ENCODE measurements around the gene P2RX5.

The P2RX5 gene

DNA sequence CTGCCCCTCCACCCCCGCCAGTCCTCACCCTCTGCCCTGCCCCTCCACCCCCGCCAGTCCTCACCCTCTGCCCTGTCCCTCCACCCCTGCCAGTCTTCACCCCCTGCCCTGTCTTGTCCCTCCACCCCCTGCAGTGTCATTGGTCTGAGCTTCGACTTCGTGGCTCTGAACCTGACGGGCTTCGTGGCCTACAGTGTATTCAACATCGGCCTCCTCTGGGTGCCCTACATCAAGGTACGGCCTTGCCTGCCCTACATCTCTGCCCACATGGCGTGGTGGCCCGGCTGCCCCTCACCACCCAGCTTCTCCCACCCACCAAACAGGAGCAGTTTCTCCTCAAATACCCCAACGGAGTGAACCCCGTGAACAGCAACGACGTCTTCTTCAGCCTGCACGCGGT is 39.6 kb downstream of the P2RX5 start:
- DNase-seq: no peak

DNA sequence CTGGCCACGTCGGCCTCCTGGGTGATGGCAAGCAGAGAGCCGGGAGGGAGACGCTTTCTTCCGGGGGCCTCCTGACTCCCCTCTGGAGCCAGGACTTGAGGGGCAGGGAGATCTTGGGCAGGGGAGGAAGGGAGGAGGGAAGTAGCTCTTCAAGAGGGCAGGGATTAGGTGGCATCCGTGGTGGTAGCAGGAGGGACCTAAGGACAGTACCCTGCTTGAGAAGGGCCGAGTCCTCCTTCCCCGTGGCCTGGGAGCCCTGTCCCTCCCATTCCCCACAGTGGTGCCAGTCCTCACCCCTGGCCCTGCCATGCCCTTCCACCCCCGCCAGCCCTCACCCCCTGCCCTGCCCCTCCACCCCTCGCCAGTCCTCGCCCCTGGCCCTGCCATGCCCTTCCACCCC is 40.2 kb downstream of the P2RX5 start:
- no peak for DNase-seq

DNA sequence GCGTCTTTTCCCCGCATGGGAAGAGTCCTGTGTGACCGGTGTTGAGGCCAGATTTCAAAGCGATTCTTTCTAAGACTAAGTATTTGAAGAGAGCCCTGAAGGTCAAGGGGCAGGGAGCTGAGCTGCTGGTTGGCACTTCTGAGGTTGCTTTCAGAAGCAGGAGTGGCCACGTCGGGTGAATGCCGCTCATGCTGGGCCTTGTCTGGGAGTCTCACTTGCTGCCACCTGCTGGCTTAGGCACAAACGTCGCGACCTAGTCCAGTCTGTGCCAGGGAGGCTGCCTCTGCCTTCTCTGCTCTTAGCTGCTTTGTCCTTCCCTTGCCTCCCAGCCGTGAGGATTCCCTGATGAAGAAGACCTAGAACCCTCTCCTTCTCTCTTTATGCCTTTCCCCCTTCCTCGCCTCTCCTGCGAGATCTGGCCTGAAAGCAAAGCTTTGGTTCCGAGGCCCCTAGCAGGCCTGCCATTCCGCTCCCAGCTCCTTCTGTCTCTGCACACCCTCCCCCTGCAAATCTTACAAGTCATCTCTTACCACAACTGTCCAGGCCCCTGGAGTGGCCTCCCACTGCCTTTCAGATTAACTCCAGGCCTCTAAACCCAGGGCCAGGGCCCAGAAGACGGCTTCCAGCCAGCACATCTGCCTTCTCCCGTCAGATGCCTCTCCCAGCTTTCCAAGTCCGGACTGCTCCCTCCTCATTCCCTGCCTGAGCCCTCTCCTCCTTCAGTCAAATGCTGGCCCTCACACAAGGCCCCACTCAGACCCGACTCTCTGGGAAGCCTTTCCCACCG is 48.0 kb downstream of the P2RX5 start:
- DNase-seq: peak; percentile 63

DNA sequence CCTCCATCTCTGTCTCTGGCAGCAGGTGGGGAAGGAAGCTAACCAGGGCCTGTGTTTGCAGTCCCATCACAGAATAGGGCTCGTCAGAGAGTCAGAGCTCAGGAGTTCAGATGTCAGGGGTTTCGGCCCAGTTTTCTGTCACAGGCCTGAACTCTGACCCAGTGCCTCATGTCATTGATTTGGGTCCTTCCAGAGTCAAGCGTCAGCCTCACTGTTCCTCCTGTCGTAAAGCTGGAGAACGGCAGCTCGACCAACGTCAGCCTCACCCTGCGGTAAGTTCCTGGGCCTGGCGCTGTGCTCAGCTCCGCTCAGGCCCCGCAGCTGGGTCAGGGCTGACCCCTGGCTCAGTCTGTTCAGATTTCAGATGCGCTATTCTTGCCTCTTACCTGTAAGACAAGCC is 48.7 kb downstream of the P2RX5 start:
- DNase-seq: no peak

DNA sequence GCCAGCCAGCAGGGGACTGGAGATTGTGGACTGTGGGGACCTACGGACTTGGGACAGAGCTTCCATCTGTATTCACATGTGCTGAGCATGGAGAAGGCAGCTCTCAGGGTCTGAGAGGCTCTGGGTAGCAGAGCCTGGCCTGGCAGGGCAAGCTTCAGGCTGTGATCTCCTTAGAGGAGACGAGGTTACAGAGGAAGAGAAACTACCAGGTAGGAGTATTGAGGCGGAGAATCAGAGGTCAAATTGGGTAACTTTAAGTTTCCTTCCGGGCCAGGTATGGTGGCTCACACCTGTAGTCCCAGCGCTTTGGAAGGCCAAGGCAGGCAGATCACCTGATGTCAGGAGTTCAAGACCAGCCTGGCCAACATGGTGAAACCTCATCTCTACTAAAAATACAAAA is 50.6 kb downstream of the P2RX5 start:
- DNase-seq: no peak

DNA sequence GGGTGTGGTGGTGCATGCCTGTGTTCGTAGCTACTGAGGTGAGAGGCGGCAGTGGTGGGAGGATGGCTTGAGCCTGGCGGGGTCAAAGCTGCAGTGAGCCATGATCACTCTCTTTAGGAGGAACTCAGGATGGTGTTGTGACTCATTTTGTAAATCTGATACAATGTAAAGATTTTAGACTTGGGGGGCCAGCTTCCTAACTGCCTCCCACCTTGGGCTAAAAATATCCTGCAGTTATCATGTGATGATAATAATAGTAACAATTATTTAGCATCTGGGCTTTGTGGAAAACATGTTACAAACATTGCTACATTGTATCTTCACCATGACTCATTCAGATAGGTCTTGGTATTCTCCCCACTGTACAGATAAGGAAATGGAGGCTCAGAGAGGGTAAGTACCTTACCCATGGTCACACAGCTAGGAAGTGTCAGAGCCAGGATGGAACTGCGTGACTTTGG is 52.0 kb downstream of the P2RX5 start:
- no peak for DNase-seq

DNA sequence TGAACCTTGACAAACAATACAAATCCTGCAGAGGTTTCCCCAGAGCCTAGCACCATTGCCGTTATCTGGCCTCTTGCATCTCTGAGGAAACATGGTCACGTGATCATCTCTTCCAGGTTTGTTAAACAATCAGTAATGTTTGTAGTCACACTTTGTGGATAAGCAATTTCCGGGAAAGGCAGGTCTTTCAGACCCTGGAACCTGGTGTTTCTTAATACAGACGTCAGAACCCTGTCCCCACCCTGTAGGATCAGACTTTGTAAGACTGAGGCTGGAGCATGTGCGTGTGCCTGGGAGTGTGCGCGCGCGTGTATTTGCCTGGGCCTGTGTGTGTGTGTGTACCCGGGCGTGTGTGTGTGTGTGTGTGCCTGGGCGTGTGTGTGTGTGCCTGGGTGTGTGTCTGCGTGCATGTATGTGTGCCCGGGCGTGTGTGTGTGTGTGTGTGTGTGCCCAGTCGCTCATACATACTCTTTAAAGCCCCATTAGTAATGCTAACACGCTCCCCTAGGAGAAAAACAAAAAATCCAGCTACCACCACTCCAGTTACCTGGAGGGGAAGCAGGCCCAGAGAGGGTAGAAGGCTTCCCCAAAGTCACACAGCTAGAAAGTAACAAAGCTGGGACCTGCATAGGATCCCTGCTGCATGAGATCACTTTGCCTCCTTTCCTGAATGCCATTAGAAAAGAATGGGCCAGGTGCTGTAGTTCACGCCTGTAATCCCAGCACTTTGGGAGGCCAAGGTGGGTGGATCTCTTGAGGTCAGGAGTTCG is 54.1 kb downstream of the P2RX5 start:
- DNase-seq: no peak

DNA sequence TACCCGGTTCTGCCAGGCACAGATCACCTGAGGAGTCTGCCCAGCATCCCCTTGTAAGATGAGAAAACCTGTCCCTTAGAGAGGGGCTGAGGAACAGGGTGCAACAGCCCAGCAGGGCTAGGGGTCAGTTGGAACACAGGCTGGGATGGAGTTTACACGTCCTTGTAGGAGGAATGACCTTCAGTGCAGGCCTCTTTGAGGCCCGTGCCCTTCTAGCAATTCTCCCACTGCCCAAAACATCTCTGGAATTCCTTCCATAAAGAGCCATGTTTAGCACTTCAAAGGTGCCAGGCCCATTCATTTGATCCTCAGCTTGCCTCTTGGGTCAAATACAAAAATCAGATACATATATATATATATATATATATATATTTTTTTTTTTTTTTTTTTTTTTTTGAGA is 54.9 kb downstream of the P2RX5 start:
- DNase-seq: no peak

DNA sequence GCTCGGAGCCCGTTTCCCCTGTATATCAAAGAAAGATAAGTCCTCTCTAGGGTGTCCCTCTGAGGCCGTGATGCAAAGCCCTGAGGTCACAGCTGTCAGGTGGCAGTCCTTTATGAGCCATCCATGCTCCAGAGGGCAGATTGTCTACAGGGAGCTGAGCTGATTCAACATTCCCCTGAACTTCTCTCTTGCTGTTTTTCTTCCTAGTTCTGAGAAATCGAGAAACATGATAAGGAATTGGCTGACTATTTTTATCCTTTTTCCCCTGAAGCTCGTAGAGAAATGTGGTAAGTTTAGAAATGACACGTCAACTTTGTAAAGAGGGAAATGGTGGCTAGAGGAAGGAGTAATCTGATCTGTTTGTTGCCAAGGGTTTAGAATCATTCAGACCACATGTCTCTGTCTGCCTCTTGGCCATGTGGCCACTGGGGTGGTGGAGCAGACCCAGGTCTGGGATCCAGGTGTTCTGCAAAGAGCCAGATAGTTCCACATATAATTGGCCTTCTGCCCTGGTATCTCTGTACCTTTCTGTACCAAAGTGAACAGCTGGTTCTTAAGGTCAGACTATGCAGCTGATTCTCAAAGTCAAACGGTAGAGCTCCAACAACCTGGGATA is 55.9 kb downstream of the P2RX5 start:
- no peak for DNase-seq

DNA sequence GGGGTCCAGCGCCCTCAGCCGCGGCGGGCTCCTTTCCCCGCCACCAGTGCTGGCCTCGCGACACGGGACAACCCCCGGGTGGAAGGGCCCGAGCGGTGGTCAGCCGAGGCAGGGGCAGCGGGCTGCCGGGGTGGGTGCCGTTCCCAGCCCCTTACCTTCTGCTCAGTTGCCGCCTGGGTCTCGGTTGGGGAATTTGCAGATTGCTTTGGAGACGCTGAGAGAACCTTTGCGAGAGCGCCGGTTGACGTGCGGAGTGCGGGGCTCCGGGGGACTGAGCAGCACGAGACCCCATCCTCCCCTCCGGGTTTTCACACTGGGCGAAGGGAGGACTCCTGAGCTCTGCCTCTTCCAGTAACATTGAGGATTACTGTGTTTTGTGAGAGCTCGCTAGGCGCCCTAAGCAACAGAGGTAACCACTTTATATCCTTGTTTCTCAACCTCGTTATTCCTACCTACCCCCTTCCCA is 59.0 kb downstream of the P2RX5 start:
- DNase-seq: no peak

DNA sequence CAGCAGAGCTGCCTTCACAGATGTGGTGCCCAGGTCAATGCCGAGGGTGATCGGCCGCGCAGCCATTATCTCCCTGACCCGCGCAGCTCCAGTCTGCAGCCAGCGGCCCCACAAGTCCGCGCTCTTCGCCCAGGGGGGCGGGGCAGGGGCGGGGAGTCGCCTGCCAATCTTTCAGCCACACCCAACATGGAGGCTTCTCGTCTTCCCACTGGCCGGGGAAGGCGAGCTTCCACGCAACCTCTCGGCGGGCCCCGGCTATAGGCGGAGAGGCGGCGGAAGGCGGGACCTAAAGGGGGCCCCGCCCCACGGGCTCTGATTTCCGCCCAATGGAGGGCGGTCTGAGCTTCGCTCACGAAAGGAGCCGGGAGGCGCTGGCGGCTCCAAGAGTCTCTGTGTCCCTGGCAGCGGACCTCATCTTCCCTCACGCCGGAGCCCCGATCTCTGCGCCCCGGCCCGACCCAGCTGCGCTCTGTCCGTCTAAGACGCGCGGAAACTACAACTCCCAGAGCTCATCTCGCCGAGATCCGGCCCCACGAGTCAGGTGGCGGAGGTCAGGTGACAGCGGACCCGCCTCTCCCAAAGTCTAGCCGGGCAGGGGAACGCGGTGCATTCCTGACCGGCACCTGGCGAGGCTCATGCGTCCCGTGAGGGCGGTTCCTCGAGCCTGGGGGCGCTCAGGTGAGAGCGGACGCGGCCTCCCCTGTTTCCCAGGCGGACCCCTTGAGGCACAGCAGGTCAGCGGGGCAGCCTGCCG is 59.6 kb downstream of the P2RX5 start, which contains the start of the genes CTNS and SHPK:
TSS of gene CTNS (plus strand) at position 607 of the 754 bp plus-strand sequence. CDS start 3,447 bp downstream, outside the sequence.
TSS of gene SHPK (minus strand) at position 97 of the 754 bp plus-strand sequence. CDS start at position 66, 31 bp downstream.
- DNase-seq: peak; percentile 98

DNA sequence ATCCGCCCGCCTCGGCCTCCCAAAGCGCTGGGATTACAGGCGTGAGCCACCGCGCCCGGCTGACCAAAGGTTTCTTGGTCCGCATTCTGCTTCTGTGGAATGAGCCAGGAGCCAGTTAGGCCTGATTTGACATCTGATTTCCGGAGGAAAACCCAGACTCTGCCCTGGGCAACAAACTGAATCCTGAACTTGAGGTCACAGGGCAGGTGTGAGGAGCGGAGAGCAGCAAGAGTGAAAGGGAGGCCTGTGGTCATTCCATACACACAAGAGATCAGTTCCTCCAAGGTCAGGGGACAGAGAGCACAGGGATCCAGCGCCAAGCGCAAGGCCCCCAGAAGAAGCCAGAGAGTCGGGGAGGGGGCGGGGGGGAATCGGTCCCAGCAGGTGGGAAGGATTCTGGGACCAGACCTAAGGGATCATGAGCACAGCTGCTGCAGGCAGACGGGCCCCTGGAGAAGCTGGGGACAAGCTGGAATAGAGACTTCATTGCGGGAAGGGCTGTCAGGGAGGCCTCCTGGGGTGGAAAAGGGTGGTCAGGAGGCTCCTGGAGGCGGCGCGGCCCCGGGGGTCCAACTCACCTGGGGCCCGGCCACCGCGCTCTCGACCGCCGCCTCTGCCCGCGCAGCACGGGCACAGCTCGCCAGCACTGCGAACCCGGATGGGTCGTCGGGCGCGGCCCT is 60.3 kb downstream of the P2RX5 start:
- DNase-seq: peak; percentile 47

DNA sequence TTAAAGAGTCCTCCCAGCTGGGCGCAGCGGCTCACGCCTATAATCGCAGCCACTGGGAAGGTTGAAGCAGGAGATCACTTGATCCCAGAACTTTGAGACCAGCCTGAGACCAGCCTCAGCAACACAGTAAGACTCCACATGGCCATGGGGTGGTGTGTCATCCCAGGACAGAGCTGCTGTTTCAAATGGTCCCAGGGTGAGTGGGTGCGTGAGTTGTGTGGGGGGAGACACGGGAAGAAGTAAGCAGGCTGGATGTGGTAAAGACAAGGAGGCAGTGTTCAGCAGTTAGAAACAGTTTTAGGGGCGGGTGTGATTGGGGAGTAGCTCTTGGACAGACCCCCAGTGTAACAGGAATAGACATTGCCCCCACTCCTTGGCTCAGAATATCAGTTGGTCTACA is 63.7 kb downstream of the P2RX5 start:
- no peak for DNase-seq

DNA sequence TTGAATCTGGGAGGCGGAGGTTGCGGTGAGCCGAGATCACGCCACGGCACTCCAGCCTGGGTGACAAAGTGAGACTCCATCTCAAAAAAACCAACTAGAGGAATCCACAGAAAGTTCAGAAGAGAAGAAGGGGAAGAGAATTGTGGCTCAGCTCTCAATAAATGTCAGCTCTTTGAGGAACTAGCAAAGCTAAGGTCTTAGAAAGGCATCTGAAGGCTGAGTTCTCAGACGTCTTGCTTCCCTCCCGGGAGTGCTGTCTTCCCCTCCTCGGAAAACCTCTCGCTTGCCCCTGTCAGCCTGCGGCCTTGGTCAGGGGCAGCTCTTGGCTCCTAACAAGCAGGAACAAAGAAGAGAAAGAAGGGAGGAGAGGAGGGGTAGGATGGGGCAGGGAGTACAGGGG is 65.2 kb downstream of the P2RX5 start:
- DNase-seq: no peak

DNA sequence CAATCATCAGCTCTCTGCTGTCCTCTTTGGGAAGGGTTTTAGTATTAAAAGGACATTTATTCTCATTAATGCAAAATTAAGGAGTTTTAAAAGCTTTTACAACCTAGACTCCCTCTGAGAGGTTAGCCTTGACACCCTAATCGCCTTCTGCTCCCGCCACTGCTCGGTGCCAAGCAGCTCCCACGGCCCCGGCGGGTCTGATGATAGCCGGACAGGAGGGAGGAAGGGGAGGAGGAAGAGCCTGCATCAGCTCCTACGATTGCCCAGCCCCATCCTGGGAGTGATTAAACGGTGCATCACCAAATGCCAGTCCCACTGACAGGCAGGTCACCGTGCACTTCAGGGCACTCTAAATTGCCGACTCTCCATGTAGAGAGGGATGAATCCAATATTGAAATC is 68.2 kb downstream of the P2RX5 start:
- DNase-seq: no peak

DNA sequence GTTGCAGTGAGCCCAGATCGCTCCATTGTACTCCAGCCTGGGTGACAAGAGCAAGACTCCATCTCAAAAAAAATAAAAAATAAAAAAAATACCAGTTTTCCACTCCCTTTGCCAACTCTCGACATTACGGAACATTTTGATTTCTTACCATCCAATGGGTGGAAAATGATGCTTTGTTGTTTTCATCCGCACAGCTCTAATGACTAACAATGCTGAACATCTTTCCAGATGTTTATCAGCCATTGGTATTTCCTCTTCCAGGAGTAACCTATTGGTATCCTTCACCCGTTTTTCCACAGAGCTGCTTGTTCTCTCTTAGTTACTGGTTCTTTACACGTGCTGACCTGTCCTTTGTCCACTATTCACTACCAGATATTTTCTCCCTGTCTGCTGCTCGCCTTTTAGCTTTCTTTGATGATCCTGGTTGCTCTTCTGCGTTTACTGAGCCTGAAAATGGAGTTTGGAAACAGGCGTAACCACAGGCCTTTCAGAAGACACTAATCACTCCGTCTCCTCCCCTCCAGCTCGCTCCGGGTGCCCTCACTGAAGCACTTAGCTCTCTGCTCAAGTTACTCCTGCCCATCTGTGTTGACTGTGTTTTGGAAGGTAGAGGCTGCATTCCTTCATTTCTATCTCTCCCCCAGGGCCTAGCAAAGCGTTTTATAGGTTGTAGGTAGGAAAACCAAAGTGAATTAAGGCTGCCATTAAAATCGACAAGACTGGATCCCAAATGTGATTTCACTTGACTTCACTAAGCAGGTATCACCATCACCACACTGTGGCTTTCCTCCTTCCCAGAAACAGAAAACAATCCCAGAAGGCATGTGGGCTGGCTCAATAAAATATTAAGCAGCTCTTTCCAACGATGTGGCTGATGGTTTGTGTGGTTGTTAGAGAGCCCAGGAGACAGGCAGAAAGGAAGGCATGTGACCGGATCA is 68.9 kb downstream of the P2RX5 start:
- no peak for DNase-seq

All from right hindlimb (tissue), 1 donor.